A673 (cell line): ENCODE measurements around the gene SLC7A10.

Experiments used
- EZH2 ChIP-seq: fragments of 200-600 bp; sonication (generic); IDR thresholded peaks from 2 replicates; pipeline ENCODE4 v1.6.1; 2017; ENCODE audit warnings: borderline replicate concordance, low read depth, mild to moderate bottlenecking, mixed read lengths, antibody characterized with exemption, low read length; ENCODE audit not compliant: poor library complexity, severe bottlenecking
- TF ChIP-seq, protein P1 (sequence below): fragments of 300-800, 200-600 bp; sonication (generic); conservative IDR thresholded peaks from 2 replicates; pipeline ENCODE4 v1.5.1; 2017; ENCODE audit warnings: low read depth, mild to moderate bottlenecking, antibody characterized with exemption, low read length, moderate library complexity, mixed read lengths

- TF ChIP-seq, protein P1, sequence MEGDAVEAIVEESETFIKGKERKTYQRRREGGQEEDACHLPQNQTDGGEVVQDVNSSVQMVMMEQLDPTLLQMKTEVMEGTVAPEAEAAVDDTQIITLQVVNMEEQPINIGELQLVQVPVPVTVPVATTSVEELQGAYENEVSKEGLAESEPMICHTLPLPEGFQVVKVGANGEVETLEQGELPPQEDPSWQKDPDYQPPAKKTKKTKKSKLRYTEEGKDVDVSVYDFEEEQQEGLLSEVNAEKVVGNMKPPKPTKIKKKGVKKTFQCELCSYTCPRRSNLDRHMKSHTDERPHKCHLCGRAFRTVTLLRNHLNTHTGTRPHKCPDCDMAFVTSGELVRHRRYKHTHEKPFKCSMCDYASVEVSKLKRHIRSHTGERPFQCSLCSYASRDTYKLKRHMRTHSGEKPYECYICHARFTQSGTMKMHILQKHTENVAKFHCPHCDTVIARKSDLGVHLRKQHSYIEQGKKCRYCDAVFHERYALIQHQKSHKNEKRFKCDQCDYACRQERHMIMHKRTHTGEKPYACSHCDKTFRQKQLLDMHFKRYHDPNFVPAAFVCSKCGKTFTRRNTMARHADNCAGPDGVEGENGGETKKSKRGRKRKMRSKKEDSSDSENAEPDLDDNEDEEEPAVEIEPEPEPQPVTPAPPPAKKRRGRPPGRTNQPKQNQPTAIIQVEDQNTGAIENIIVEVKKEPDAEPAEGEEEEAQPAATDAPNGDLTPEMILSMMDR: no peak
- no peak for TF ChIP-seq EZH2
These were observed 39.0 kb downstream of the SLC7A10 start for GRCh38 chr19:33186431-33187182.
